ENCODE data around the gene ATF6B. TPM values are rescaled to one million over a fixed set of nuclear protein-coding genes. Genes with fewer than 3 reads are reported as not detected.

Gene ATF6B
- total RNA-seq, 1 experiment from 2014 or later = 87.2 TPM

DNA sequence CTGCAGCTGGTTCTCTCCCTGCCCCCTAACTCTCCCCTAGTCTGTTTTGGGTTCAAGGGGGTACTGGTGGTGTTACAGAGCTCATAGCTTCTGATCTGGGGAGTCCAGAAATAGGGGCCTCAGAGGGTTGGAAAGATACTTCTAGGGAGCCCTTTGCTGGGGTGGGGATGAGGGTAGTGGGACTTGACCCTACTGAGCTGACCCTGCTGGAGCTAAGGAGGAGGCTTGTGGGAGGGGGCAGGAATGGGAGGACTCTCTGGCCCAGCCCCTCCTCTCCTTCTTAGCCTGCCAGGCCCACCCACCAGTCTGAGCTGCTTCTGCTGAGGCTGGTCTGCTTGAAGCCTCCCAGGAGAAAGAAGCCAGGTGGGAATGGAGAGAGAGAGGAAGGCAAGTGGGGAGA, 36.2 kb upstream of the ATF6B start, which contains the start of gene EGFL8:
Gene EGFL8 (plus strand): TSS at position 301 of the 400 bp plus-strand sequence. CDS start 1,571 bp downstream, outside the sequence.
- intact Hi-C loops (cut with micrococcal nuclease; ENCODE audit: unreplicated experiment) = no loop called here
- DNase-seq = no peak
- Histone ChIP-seq H3K4me1 (replicated peaks; ENCODE audit: insufficient read depth) (no peaks in the 10 kb centered on the region), H3K36me3 (ENCODE audit: low read depth) (no peaks in the 10 kb centered on the region), H3K4me3 (no peak within 1 kb of the TSS), H3K9me2 (ENCODE audit: insufficient read depth) (no peaks in the 10 kb centered on the region), H3K27ac (no peak within 1 kb of the TSS), H3K9me3 (ENCODE audit: insufficient read depth, low read depth) (no peaks in the 10 kb centered on the region), H4K20me1 (ENCODE audit: insufficient read depth) (no peaks in the 10 kb centered on the region), H3K27me3 (ENCODE audit: insufficient read depth, low read depth) (no peaks in the 10 kb centered on the region), H2AFZ (no peak within 1 kb of the TSS), H3K79me2 (ENCODE audit: low read depth) (no peaks in the 10 kb centered on the region), H3F3A (ENCODE audit: insufficient read depth, low read depth) (peaks cover 14% of the 10 kb centered on the region; the same call in 1 of the 2 replicates), H3K4me2 (no peak within 1 kb of the TSS)
- no TSS peak for BruUV-seq (replicated peaks)
- POLR2A ChIA-PET (ENCODE audit: unreplicated experiment) = no interaction called here
- no peak for TF ChIP-seq EZH2 (IDR thresholded peaks at IDR 0.05; ENCODE audit: low read depth)
- TF ChIP-seq, protein P1, sequence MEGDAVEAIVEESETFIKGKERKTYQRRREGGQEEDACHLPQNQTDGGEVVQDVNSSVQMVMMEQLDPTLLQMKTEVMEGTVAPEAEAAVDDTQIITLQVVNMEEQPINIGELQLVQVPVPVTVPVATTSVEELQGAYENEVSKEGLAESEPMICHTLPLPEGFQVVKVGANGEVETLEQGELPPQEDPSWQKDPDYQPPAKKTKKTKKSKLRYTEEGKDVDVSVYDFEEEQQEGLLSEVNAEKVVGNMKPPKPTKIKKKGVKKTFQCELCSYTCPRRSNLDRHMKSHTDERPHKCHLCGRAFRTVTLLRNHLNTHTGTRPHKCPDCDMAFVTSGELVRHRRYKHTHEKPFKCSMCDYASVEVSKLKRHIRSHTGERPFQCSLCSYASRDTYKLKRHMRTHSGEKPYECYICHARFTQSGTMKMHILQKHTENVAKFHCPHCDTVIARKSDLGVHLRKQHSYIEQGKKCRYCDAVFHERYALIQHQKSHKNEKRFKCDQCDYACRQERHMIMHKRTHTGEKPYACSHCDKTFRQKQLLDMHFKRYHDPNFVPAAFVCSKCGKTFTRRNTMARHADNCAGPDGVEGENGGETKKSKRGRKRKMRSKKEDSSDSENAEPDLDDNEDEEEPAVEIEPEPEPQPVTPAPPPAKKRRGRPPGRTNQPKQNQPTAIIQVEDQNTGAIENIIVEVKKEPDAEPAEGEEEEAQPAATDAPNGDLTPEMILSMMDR (conservative IDR thresholded peaks at IDR 0.05) = no peak
- CTCF ChIA-PET = interaction anchor here (0.5 kb wide), 1 partner anchor 87 kb away, joined by 4 read pairs; no protein-coding TSS in a partner anchor

DNA sequence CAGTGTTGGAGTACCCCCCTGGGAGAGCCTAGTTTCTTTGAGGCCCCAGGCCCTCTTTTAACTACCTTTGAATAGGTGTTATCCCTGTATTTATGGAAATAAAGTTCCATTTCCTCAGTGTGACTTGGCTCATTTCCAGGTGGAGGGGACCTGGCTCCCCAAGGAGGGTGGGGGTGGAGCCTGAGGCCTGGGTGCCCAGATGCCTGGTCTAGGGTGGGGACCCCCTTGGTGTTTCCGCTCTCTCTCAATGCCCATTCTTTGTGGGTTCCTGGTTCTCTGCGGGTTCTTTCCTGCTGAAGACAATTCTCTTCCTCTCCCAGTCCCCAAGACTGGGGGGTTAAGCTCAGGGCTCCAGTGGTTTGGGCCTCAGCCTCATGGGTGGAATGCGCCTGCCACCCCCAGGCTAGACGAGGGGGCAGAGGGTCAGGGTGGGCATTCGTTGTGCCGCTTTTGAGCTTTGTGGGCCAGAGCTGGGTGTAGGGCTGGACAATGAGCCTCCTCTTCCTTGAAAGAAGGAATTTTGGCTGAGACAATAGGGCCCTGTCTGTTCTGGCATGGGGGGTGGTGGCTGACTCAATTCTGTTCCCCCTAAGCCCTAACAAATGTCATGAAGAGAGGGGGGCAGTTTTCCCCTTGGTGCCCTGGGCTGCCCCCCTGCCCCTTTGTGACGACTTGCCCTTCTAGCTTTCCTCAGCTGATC, 35.7 kb upstream of the ATF6B start:
- H3K9me3 ChIP-seq (ENCODE audit: insufficient read depth, low read depth) = no peaks in the 10 kb centered on the region
- no peaks in the 10 kb centered on the region for H3K36me3 ChIP-seq (ENCODE audit: low read depth)
- BruUV-seq (replicated peaks) = no TSS peak
- DNase-seq = no peak
- no peak for TF ChIP-seq EZH2 (IDR thresholded peaks at IDR 0.05; ENCODE audit: low read depth)
- TF ChIP-seq, protein P1 (conservative IDR thresholded peaks at IDR 0.05) = no peak
- no peak overlapping the region for H3K4me3 ChIP-seq
- no peak overlapping the region for H2AFZ ChIP-seq
- POLR2A ChIA-PET (ENCODE audit: unreplicated experiment) = no interaction called here
- H3K27me3 ChIP-seq (ENCODE audit: insufficient read depth, low read depth) = no peaks in the 10 kb centered on the region
- H3K4me2 ChIP-seq = no peak overlapping the region
- intact Hi-C loops (cut with micrococcal nuclease; ENCODE audit: unreplicated experiment) = no loop called here
- H3K79me2 ChIP-seq (ENCODE audit: low read depth) = no peaks in the 10 kb centered on the region
- H3K4me1 ChIP-seq (replicated peaks; ENCODE audit: insufficient read depth) = no peaks in the 10 kb centered on the region
- no peaks in the 10 kb centered on the region for H4K20me1 ChIP-seq (ENCODE audit: insufficient read depth)
- H3K9me2 ChIP-seq (ENCODE audit: insufficient read depth) = no peaks in the 10 kb centered on the region
- H3F3A ChIP-seq (ENCODE audit: insufficient read depth, low read depth) = peaks cover 12% of the 10 kb centered on the region; the same call in 1 of the 2 replicates
- no peak overlapping the region for H3K27ac ChIP-seq
- CTCF ChIA-PET = no interaction called here

DNA sequence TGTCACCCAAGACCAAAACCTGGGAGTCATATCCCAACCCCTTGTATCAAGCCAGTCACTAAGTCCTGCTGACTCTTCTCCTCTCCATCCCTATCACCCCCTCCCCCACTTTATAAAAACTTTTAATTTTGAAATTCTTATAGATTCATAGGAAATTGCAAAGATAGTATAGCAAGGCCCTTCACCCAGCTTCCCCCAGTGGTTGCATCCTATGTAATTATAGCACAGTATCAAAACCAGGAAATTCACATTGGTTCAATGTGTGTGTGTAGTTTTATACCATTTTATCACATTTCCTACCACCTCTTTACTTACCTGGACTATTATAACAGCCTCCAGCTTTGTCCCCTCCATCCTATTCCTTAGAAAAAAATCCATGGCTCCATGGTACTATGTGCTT, 30.0 kb upstream of the ATF6B start:
- CTCF ChIA-PET = no interaction called here
- Histone ChIP-seq H2AFZ (no peak overlapping the region), H3K27ac (no peak overlapping the region), H3K4me2 (no peak overlapping the region), H3K9me2 (ENCODE audit: insufficient read depth) (no peaks in the 10 kb centered on the region), H3K9me3 (ENCODE audit: insufficient read depth, low read depth) (no peaks in the 10 kb centered on the region), H3K27me3 (ENCODE audit: insufficient read depth, low read depth) (no peaks in the 10 kb centered on the region), H4K20me1 (ENCODE audit: insufficient read depth) (0 out of 2 replicates have a peak, but pooled peaks cover 2% of the 10 kb centered on the region), H3K4me3 (no peak overlapping the region), H3F3A (ENCODE audit: insufficient read depth, low read depth) (peaks cover 12% of the 10 kb centered on the region; the same call in 1 of the 2 replicates), H3K79me2 (ENCODE audit: low read depth) (peaks cover 25% of the 10 kb centered on the region), H3K4me1 (replicated peaks; ENCODE audit: insufficient read depth) (peaks cover 10% of the 10 kb centered on the region), H3K36me3 (ENCODE audit: low read depth) (peaks cover 23% of the 10 kb centered on the region)
- TF ChIP-seq, protein P1 (conservative IDR thresholded peaks at IDR 0.05) = no peak
- TF ChIP-seq EZH2 (IDR thresholded peaks at IDR 0.05; ENCODE audit: low read depth) = no peak
- POLR2A ChIA-PET (ENCODE audit: unreplicated experiment) = interaction anchor here (0.7 kb wide), 1 partner anchor 103 kb away, joined by 6 read pairs; no protein-coding TSS in a partner anchor
- intact Hi-C loops (cut with micrococcal nuclease; ENCODE audit: unreplicated experiment) = no loop called here
- DNase-seq = no peak
- BruUV-seq (replicated peaks) = no TSS peak

All from PC-9 (cell line).